Hepatocyte (in vitro differentiated cells): ENCODE measurements around the gene PRR29. TPM values are rescaled to one million over a fixed set of nuclear protein-coding genes. Genes with fewer than 3 reads are reported as not detected.

ENCODE experiments used
- DNase-seq: peaks from one replicate; pipeline ENCODE4 v3.0.0-alpha.2; 2016; ENCODE audit warnings: low spot score
- H2AFZ ChIP-seq: fragments of 200-600 bp; sonication (generic); 2 replicates; pipeline ENCODE4 v1.6.0; 2016; ENCODE audit warnings: antibody characterized with exemption, mild to moderate bottlenecking
- H3K27ac ChIP-seq: fragments of 200-600 bp; sonication (generic); 2 replicates; pipeline ENCODE4 v1.5.1; 2016; ENCODE audit warnings: mild to moderate bottlenecking
- H3K27me3 ChIP-seq: fragments of 200-600 bp; sonication (generic); 2 replicates; pipeline ENCODE4 v1.6.1; 2016
- H3K36me3 ChIP-seq: fragments of 200-600 bp; sonication (generic); replicated peaks from 2 replicates; pipeline ENCODE4 v1.5.1; 2016; ENCODE audit warnings: low read depth; ENCODE audit not compliant: insufficient read depth
- H3K4me1 ChIP-seq: fragments of 200-600 bp; sonication (generic); 2 replicates; pipeline ENCODE4 v1.5.1; 2016; ENCODE audit warnings: mild to moderate bottlenecking, moderate library complexity; ENCODE audit not compliant: insufficient read depth
- H3K4me2 ChIP-seq: fragments of 200-600 bp; sonication (generic); 2 replicates; pipeline ENCODE4 v1.6.0; 2016
- H3K4me3 ChIP-seq: fragments of 200-600 bp; sonication (generic); 2 replicates; pipeline ENCODE4 v1.5.1; 2016; ENCODE audit warnings: mild to moderate bottlenecking
- H3K79me2 ChIP-seq: fragments of 200-600 bp; sonication (generic); 2 replicates; pipeline ENCODE4 v1.6.0; 2017; ENCODE audit warnings: mild to moderate bottlenecking
- H3K9me2 ChIP-seq: fragments of 200-600 bp; sonication (generic); replicated peaks from 2 replicates; pipeline ENCODE4 v1.6.0; 2017; ENCODE audit warnings: mild to moderate bottlenecking; ENCODE audit not compliant: insufficient read depth
- H3K9me3 ChIP-seq: fragments of 200-600 bp; sonication (generic); 2 replicates; pipeline ENCODE4 v1.5.1; 2016; ENCODE audit warnings: low read depth, mild to moderate bottlenecking
- H4K20me1 ChIP-seq: fragments of 200-600 bp; sonication (generic); 2 replicates; pipeline ENCODE4 v1.6.0; 2016; ENCODE audit warnings: mild to moderate bottlenecking; ENCODE audit not compliant: insufficient read depth, poor library complexity, severe bottlenecking
- EZH2 ChIP-seq: fragments of 200-600 bp; sonication (generic); IDR thresholded peaks from 2 replicates; pipeline ENCODE4 v1.6.1; 2016; ENCODE audit warnings: antibody characterized with exemption, mild to moderate bottlenecking, borderline replicate concordance
- EZH2phosphoT487 ChIP-seq: fragments of 200-600 bp; sonication (generic); IDR thresholded peaks from one replicate; pipeline ENCODE4 v1.6.1; 2018; ENCODE audit warnings: antibody characterized with exemption, mild to moderate bottlenecking, low read depth, moderate library complexity; ENCODE audit not compliant: unreplicated experiment, severe bottlenecking
- WGBS: methylation state at CpG from one replicate; pipeline ENCODE4 v1.1.6; 2016; ENCODE audit warnings: low lambda C conversion rate; ENCODE audit errors: missing lambda C conversion rate; 5-methylcytosine and 5-hydroxymethylcytosine counted together
- polyA plus RNA-seq: library from polyadenylated mRNA; unstranded; fragments of >200 nt; fragmentation: Nextera tagmentation; extraction: Ambion mirVana; gene quantifications from 2 replicates; pipeline ENCODE4 v1.2.1, GENCODE V29; 2016
- total RNA-seq: library from RNA; depleted of rRNA; stranded (reverse); fragments of >200 nt; gene quantifications from 2 replicates; pipeline ENCODE4 v1.2.3, GENCODE V29; 2014
- TF ChIP-seq, protein P1 (sequence below): fragments of 200-600 bp; sonication (generic); IDR thresholded peaks from 2 replicates; pipeline ENCODE4 v1.5.1; 2016; ENCODE audit warnings: antibody characterized with exemption, mild to moderate bottlenecking; ENCODE audit not compliant: poor library complexity

The PRR29 gene
- total and polyA plus RNA-seq, 2 experiments from 2014 or later = 0.13 to 1.4 TPM

DNA sequence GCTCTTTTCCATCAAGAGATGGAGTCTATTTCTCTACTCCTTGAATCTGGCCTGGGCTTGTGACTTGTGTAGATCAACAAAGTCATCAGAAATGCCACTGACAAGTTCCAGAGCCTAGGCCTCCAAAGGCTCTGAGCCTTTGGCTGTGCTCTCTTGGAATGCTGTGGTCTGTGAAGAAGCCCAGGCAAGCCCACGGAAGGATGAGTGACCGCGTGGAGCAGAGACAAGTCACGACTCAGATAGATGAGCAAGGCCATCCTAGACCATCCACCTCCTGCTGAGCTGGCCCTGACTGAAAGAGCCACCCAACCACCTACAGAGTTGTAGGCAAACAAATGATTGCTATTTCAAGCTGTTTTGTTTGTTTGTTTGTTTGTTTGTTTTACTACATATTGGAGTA lies 33.9 kb downstream of the PRR29 start:
- Histone ChIP-seq H3K27me3 (no peaks in the 10 kb centered on the region), H3K4me3 (no peak overlapping the region), H3K4me1 (no peaks in the 10 kb centered on the region), H3K79me2 (no peaks in the 10 kb centered on the region), H3K9me3 (no peaks in the 10 kb centered on the region), H3K4me2 (no peak overlapping the region), H2AFZ (no peak overlapping the region), H4K20me1 (no peaks in the 10 kb centered on the region), H3K27ac (no peak overlapping the region), H3K9me2 (no peaks in the 10 kb centered on the region), H3K36me3 (no peaks in the 10 kb centered on the region)
- WGBS = 53% methylated on average over 4 of the region's 4 CpGs
- no peak for DNase-seq
- TF ChIP-seq EZH2 (no peak), EZH2phosphoT487 (no peak)
- TF ChIP-seq, protein P1, sequence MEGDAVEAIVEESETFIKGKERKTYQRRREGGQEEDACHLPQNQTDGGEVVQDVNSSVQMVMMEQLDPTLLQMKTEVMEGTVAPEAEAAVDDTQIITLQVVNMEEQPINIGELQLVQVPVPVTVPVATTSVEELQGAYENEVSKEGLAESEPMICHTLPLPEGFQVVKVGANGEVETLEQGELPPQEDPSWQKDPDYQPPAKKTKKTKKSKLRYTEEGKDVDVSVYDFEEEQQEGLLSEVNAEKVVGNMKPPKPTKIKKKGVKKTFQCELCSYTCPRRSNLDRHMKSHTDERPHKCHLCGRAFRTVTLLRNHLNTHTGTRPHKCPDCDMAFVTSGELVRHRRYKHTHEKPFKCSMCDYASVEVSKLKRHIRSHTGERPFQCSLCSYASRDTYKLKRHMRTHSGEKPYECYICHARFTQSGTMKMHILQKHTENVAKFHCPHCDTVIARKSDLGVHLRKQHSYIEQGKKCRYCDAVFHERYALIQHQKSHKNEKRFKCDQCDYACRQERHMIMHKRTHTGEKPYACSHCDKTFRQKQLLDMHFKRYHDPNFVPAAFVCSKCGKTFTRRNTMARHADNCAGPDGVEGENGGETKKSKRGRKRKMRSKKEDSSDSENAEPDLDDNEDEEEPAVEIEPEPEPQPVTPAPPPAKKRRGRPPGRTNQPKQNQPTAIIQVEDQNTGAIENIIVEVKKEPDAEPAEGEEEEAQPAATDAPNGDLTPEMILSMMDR = no peak

DNA sequence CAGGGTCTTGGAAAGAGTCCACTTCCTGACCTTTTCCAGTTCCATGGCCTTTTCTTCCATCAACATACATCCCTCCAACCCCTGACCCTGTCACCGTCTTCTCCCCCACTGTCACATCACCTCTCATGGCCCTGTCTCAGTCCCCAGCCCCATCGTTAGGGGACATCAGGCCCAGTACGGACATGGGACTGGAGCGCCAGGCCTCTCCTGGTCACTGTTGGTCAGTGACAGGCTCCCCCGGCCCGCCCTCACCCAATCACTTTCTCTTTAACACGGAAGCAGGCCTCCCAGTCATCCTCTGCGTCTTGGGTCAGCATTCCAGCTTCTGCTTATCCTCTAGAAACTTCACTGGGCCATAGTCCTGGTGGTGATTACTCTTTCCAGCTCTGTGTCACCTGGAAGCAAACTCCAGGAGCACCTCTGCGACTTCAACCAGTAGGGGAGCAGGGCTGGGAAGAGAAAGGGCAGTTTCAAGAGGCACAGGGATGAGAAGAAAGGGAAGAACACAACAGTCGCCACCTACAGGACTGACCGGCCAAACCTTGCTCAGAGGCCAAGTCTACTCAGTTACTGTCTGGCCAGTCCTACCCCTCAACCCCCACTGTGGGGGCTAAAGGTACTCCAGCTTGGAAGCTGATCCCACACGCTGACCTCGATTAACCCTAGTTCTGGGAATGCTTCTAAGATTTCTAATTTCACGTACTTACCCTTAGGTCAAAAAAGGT lies 38.2 kb downstream of the PRR29 start:
- DNase-seq = no peak
- H2AFZ ChIP-seq = no peak overlapping the region
- H3K9me2 ChIP-seq = no peaks in the 10 kb centered on the region
- TF ChIP-seq EZH2 (no peak), EZH2phosphoT487 (no peak)
- TF ChIP-seq, protein P1 = no peak
- no peaks in the 10 kb centered on the region for H3K4me1 ChIP-seq
- H3K36me3 ChIP-seq = no peaks in the 10 kb centered on the region
- H4K20me1 ChIP-seq = no peaks in the 10 kb centered on the region
- no peaks in the 10 kb centered on the region for H3K9me3 ChIP-seq
- H3K4me2 ChIP-seq = no peak overlapping the region
- WGBS = 87% methylated on average over 14 of the region's 14 CpGs
- H3K79me2 ChIP-seq = no peaks in the 10 kb centered on the region
- H3K4me3 ChIP-seq = no peak overlapping the region
- no peaks in the 10 kb centered on the region for H3K27me3 ChIP-seq
- no peak overlapping the region for H3K27ac ChIP-seq

DNA sequence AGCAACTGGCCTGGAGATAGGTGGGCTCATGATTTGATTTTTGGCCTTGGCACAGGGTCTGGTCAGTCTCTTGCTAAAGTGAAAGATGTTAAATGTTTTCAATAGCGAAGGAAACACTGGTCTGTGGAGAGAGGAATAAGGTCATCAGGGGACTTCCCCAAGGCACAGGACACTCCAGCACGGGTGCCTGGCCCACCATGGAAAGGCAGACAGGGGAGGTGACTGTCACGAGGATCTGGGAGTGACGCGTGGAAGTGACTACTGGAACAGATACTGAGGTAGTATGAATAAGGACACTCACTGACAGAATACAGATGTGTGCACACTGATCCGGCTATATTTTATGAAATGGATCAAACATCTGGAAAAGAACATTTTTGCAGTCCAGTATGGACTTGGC lies 39.0 kb downstream of the PRR29 start:
- no peak for TF ChIP-seq EZH2phosphoT487
- no peak for TF ChIP-seq EZH2
- TF ChIP-seq, protein P1 = no peak
- no peak for DNase-seq
- Histone ChIP-seq H3K27me3 (no peaks in the 10 kb centered on the region), H3K27ac (no peak overlapping the region), H3K36me3 (no peaks in the 10 kb centered on the region), H3K4me2 (no peak overlapping the region), H3K9me3 (no peaks in the 10 kb centered on the region), H2AFZ (no peak overlapping the region), H3K4me1 (no peaks in the 10 kb centered on the region), H3K79me2 (no peaks in the 10 kb centered on the region), H4K20me1 (no peaks in the 10 kb centered on the region), H3K9me2 (no peaks in the 10 kb centered on the region), H3K4me3 (no peak overlapping the region)
- WGBS = 90% methylated on average over 6 of the region's 6 CpGs

DNA sequence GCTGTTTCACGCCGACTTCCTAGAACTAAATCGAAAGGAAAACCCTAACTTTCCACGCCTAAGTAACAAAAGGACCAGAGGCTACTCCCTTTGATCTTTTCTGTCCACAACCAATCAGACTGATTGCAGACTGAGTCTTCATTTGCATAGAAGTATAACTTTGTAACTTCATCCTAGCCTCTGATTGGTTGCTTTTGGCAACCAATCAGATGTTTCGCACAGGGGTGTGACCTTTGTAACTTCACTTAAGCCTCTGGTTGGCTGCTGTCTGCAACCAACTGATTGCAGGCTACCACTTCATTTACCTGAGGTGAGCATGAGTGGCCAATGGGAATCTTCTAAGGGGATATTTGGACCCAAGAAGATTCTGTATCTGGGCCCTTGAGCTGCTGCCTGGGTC lies 39.7 kb downstream of the PRR29 start:
- Histone ChIP-seq H3K27ac (no peak overlapping the region), H2AFZ (no peak overlapping the region), H3K36me3 (no peaks in the 10 kb centered on the region), H3K4me2 (no peak overlapping the region), H3K9me3 (no peaks in the 10 kb centered on the region), H3K79me2 (no peaks in the 10 kb centered on the region), H3K27me3 (no peaks in the 10 kb centered on the region), H4K20me1 (no peaks in the 10 kb centered on the region), H3K4me3 (no peak overlapping the region), H3K4me1 (no peaks in the 10 kb centered on the region), H3K9me2 (no peaks in the 10 kb centered on the region)
- no peak for TF ChIP-seq EZH2
- over 99% methylated on average over 5 of the region's 5 CpGs for WGBS
- no peak for DNase-seq
